ENCODE data around the gene DOCK2.

The DOCK2 gene

DNA sequence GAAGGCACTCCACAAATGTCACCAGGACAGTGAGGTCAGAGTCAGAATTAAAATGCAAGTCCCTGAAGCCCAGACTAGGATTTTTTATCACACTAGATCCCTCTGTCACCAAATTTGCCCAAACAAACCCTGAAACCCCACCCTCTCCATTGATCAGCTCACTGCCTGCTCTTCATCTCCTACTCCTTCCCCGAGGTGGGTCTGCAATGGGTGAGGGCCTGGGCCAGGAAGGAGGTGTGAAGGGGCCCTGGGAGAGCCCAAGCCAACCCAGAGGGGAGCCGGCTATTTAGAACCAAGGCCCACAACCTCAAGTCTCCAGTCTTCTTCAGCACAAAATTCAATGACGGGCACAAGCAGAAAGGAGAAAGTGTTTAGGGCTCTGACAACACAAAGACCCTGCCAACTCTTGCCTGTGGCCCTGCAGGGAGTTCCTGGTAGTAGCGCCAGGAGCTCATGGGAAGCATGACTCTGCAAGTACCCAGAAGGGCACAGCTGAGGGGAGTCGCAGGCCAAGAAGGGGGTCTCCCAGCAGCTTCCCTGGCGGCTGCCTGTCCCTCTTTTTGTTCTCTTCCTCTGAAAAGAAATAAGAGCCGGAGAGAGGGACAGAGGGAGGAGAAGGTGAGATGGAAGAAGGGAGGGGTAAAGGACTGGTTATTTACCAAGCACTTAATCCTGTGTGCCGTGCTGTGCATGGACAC is 474.2 kb downstream of the DOCK2 start:
- no peak for DNase-seq (ENCODE audit: extremely low spot score)
- ChIA-PET POLR2A (no interaction called here), CTCF (interaction anchor here (2.6 to 2.8 kb wide), 2 partner anchors 11 to 73 kb away, joined by 7 to 9 read pairs; no protein-coding TSS in a partner anchor)
- TF ChIP-seq, protein P1, sequence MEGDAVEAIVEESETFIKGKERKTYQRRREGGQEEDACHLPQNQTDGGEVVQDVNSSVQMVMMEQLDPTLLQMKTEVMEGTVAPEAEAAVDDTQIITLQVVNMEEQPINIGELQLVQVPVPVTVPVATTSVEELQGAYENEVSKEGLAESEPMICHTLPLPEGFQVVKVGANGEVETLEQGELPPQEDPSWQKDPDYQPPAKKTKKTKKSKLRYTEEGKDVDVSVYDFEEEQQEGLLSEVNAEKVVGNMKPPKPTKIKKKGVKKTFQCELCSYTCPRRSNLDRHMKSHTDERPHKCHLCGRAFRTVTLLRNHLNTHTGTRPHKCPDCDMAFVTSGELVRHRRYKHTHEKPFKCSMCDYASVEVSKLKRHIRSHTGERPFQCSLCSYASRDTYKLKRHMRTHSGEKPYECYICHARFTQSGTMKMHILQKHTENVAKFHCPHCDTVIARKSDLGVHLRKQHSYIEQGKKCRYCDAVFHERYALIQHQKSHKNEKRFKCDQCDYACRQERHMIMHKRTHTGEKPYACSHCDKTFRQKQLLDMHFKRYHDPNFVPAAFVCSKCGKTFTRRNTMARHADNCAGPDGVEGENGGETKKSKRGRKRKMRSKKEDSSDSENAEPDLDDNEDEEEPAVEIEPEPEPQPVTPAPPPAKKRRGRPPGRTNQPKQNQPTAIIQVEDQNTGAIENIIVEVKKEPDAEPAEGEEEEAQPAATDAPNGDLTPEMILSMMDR (IDR thresholded peaks at IDR 0.05; ENCODE audit: control extremely low read depth, extremely low read depth, low read depth, missing control alignments): no peak

DNA sequence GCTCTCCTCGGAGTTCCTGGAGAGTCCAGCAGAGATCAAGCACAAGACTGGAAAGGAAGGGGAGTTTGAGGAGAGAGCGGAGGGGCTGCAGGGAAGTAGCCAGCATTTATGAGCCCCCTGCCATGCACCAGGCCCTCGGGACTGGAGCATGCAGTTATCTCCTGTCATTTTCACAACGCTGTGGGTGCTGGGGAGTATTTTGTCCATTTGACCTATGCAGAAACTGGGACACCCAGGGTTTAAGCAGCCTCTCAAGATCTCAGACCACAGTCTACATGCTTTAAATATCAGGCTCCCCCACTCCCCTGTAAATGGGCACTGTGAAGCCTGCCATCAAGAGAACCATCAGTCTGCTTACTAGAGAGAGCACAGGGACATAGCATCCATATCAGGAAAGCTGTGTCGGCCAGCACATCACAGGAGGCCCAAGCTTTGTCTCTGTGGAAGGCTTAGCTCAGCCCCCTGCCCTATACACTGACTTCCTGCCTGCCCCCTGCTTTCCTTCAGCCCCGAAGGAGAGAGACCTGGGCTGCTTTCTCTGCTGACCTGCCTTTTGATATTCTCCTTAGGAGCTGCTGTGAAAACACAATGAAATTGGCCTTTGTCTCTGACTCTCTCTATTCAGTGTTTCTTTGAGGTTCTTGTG is 475.9 kb downstream of the DOCK2 start:
- DNase-seq (ENCODE audit: extremely low spot score): no peak
- TF ChIP-seq, protein P1 (IDR thresholded peaks at IDR 0.05; ENCODE audit: control extremely low read depth, extremely low read depth, low read depth, missing control alignments): no peak
- ChIA-PET CTCF (interaction anchor here (1.0 kb wide), 1 partner anchor 12 kb away, joined by 3 read pairs; no protein-coding TSS in a partner anchor), POLR2A (no interaction called here)

DNA sequence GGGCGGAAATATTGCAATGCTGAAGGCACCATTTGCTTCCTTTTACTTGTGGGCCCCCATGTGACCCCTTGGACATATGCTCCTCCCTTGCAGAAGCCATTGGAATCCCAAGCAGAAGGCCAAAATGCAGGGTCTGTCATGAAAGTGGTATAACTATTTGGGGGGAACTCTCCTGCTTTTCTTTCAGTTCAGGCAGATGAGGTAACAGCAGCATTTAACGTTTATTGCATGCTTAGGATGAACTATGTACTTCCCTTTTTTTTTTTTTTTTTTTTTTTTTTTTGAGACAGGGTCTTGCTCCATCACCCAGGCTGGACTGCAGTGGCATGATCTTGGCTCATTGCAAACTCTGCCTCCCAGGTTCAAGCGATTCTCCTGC is 476.4 kb downstream of the DOCK2 start:
- ChIA-PET POLR2A (no interaction called here), CTCF (interaction anchor here (1.0 kb wide), 1 partner anchor 12 kb away, joined by 3 read pairs; no protein-coding TSS in a partner anchor)
- TF ChIP-seq, protein P1 (IDR thresholded peaks at IDR 0.05; ENCODE audit: control extremely low read depth, extremely low read depth, low read depth, missing control alignments): no peak
- DNase-seq (ENCODE audit: extremely low spot score): no peak

DNA sequence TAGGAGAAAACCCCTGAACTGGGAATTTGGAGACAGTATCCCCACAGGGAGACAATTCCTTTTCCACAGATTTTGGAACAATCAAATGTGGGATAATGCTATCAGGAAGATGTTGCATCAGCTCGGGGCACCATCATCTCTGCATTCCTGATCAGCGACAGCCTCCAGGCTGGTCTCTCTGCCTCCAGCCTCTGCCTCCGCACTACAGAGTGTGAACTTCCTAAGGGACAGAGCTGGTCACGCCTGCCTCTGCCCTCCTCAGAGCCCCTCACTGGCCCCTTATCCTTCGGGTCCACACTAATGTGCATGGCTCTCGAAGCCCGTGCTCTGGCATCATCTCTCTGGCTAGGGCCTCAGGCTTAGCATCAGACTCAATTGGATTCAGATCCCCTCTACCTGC is 477.2 kb downstream of the DOCK2 start:
- no peak for DNase-seq (ENCODE audit: extremely low spot score)
- TF ChIP-seq, protein P1 (IDR thresholded peaks at IDR 0.05; ENCODE audit: control extremely low read depth, extremely low read depth, low read depth, missing control alignments): no peak
- POLR2A ChIA-PET: no interaction called here
- CTCF ChIA-PET: interaction anchor here (2.2 kb wide), 1 partner anchor 71 kb away, joined by 8 read pairs; no protein-coding TSS in a partner anchor

DNA sequence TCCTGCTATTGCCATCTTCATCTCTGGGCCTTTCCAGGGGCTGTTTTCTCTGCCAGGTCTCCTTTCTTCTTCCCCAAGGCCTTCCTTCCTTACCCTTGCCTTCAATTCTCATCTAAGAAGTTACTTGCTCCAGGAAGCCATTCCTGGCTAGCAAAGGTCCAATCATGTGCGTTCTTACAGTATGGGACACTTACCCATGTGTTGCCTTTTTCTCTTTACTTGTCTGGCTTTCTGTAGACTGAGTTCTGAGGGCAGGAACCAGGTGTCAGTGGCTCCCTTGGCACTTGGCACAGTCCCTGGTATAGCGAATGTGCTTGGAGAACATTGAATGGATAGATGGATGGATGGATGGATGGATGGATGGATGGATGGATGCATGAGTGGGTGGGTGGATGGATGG is 478.9 kb downstream of the DOCK2 start:
- ChIA-PET CTCF (interaction anchor here (2.2 kb wide), 1 partner anchor 69 kb away, joined by 8 read pairs; no protein-coding TSS in a partner anchor), POLR2A (no interaction called here)
- no peak for DNase-seq (ENCODE audit: extremely low spot score)
- TF ChIP-seq, protein P1 (IDR thresholded peaks at IDR 0.05; ENCODE audit: control extremely low read depth, extremely low read depth, low read depth, missing control alignments): no peak

DNA sequence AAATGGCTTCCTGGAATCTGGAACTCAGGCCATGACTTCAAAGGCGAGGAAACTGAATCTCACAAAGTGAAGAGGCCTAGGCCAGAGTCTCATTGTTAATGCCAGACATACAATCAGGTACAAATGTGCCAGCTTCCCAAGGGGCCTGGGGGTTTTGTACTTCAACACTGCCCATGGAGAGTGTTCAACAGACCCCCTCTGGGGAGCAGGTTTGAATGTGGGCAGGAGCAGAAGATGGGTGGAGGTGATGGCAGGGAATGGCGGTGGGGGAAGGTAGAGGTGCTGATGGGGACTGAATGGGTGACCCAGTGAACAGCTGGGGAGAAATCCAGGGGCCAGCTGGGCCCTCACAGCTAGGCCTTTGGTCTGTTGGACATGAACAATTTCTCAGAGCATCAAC is 480.7 kb downstream of the DOCK2 start:
- TF ChIP-seq, protein P1 (IDR thresholded peaks at IDR 0.05; ENCODE audit: control extremely low read depth, extremely low read depth, low read depth, missing control alignments): no peak
- ChIA-PET POLR2A (no interaction called here), CTCF (interaction anchor here (0.9 to 1.8 kb wide), 3 partner anchors 17 to 108 kb away, joined by 3 to 5 read pairs (median 3); no protein-coding TSS in a partner anchor)
- DNase-seq (ENCODE audit: extremely low spot score): no peak

Measured in GM10248 (cell line).